ENCODE results near the gene MXI1. TPM values are rescaled to one million over a fixed set of nuclear protein-coding genes. Genes with fewer than 3 reads are reported as not detected.

The MXI1 gene
- total RNA-seq, 1 experiment from 2014 or later: 8.4 TPM

DNA sequence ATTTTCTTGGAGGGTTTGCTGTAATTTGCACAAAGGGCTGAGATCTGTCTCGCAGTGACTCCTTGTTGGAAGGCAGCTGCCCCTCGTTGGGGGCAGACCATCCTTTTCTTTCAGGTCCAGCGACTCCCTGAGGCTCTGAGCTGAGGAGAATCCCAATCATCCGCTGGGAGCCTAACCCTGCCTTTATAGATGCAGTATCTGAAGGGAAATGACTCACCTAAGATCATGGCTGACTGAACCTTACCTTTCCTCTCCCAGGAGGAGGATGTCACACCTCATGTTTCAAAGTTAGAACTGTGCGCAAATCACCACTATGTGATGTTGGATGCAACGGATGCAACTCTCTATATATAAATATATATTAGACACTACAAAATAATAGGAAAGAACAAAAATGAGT, 36.4 kb upstream of the MXI1 start:
- intact Hi-C loops (cut with micrococcal nuclease; ENCODE audit: unreplicated experiment): no loop called here
- DNase-seq: no peak
- peaks cover 26% of the 10 kb centered on the region for H3K27me3 Mint-ChIP-seq (ENCODE audit: unreplicated experiment)
- no peak overlapping the region for H3K4me3 Mint-ChIP-seq (ENCODE audit: low read depth, unreplicated experiment)
- no TSS peak for BruUV-seq (replicated peaks)
- H3K36me3 Mint-ChIP-seq (ENCODE audit: insufficient read depth, unreplicated experiment): no peaks in the 10 kb centered on the region
- CTCF ChIA-PET: interaction anchor here (0.7 kb wide), 1 partner anchor 257 kb away, joined by 4 read pairs; no protein-coding TSS in a partner anchor
- no peaks in the 10 kb centered on the region for H3K9me3 Mint-ChIP-seq (ENCODE audit: low read depth, unreplicated experiment)
- H3K4me1 Mint-ChIP-seq (ENCODE audit: low read depth, unreplicated experiment): no peaks in the 10 kb centered on the region
- TF ChIP-seq, protein P1, sequence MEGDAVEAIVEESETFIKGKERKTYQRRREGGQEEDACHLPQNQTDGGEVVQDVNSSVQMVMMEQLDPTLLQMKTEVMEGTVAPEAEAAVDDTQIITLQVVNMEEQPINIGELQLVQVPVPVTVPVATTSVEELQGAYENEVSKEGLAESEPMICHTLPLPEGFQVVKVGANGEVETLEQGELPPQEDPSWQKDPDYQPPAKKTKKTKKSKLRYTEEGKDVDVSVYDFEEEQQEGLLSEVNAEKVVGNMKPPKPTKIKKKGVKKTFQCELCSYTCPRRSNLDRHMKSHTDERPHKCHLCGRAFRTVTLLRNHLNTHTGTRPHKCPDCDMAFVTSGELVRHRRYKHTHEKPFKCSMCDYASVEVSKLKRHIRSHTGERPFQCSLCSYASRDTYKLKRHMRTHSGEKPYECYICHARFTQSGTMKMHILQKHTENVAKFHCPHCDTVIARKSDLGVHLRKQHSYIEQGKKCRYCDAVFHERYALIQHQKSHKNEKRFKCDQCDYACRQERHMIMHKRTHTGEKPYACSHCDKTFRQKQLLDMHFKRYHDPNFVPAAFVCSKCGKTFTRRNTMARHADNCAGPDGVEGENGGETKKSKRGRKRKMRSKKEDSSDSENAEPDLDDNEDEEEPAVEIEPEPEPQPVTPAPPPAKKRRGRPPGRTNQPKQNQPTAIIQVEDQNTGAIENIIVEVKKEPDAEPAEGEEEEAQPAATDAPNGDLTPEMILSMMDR (IDR thresholded peaks at IDR 0.05; ENCODE audit: unreplicated experiment): no peak
- no peak overlapping the region for H3K27ac Mint-ChIP-seq (ENCODE audit: unreplicated experiment)

GRCh38 chr10:110172155-110172554, 35.2 kb upstream of the MXI1 start:
- TF ChIP-seq, protein P1 (IDR thresholded peaks at IDR 0.05; ENCODE audit: unreplicated experiment): no peak
- H3K9me3 Mint-ChIP-seq (ENCODE audit: low read depth, unreplicated experiment): no peaks in the 10 kb centered on the region
- H3K27me3 Mint-ChIP-seq (ENCODE audit: unreplicated experiment): peaks cover 26% of the 10 kb centered on the region
- intact Hi-C loops (cut with micrococcal nuclease; ENCODE audit: unreplicated experiment): no loop called here
- H3K36me3 Mint-ChIP-seq (ENCODE audit: insufficient read depth, unreplicated experiment): no peaks in the 10 kb centered on the region
- H3K4me1 Mint-ChIP-seq (ENCODE audit: low read depth, unreplicated experiment): no peaks in the 10 kb centered on the region
- H3K4me3 Mint-ChIP-seq (ENCODE audit: low read depth, unreplicated experiment): no peak overlapping the region
- DNase-seq: no peak
- H3K27ac Mint-ChIP-seq (ENCODE audit: unreplicated experiment): no peak overlapping the region
- CTCF ChIA-PET: interaction anchor here (0.6 kb wide), 2 partner anchors 280 to 332 kb away, joined by 3 to 8 read pairs; no protein-coding TSS in a partner anchor
- BruUV-seq (replicated peaks): no TSS peak

GRCh38 chr10:110174201-110174600, 33.2 kb upstream of the MXI1 start:
- Mint-ChIP-seq H3K4me3 (ENCODE audit: low read depth, unreplicated experiment) (no peak overlapping the region), H3K36me3 (ENCODE audit: insufficient read depth, unreplicated experiment) (no peaks in the 10 kb centered on the region), H3K9me3 (ENCODE audit: low read depth, unreplicated experiment) (no peaks in the 10 kb centered on the region), H3K27me3 (ENCODE audit: unreplicated experiment) (peaks cover 13% of the 10 kb centered on the region), H3K4me1 (ENCODE audit: low read depth, unreplicated experiment) (no peaks in the 10 kb centered on the region), H3K27ac (ENCODE audit: unreplicated experiment) (no peak overlapping the region)
- no TSS peak for BruUV-seq (replicated peaks)
- CTCF ChIA-PET: no interaction called here
- TF ChIP-seq, protein P1 (IDR thresholded peaks at IDR 0.05; ENCODE audit: unreplicated experiment): no peak
- intact Hi-C loops (cut with micrococcal nuclease; ENCODE audit: unreplicated experiment): no loop called here
- no peak for DNase-seq

DNA sequence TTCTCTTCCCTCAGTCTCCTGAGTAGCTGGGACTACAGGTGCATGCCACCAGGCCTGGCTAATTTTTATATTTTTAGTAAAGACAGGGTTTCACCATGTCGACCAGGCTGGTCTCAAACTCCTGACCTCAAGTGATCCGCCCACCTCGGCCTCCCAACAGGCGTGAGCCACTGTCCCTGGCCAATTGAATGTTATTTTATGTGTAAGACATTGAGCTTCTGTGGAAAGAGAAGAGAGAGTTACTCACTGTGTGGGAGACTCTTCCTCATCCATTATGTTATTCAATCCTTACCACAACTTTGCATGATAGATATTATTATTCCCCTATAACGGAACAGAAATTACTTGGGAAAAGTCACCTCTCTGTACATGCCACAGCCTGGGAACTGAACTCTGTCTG, 32.6 kb upstream of the MXI1 start:
- CTCF ChIA-PET: interaction anchor here (0.5 kb wide), 1 partner anchor 52 kb away, joined by 8 read pairs; no protein-coding TSS in a partner anchor
- H3K27ac Mint-ChIP-seq (ENCODE audit: unreplicated experiment): no peak overlapping the region
- no peaks in the 10 kb centered on the region for H3K4me1 Mint-ChIP-seq (ENCODE audit: low read depth, unreplicated experiment)
- intact Hi-C loops (cut with micrococcal nuclease; ENCODE audit: unreplicated experiment): no loop called here
- DNase-seq: no peak
- no peak overlapping the region for H3K4me3 Mint-ChIP-seq (ENCODE audit: low read depth, unreplicated experiment)
- BruUV-seq (replicated peaks): no TSS peak
- H3K27me3 Mint-ChIP-seq (ENCODE audit: unreplicated experiment): peaks cover 7% of the 10 kb centered on the region
- H3K9me3 Mint-ChIP-seq (ENCODE audit: low read depth, unreplicated experiment): no peaks in the 10 kb centered on the region
- TF ChIP-seq, protein P1 (IDR thresholded peaks at IDR 0.05; ENCODE audit: unreplicated experiment): no peak
- no peaks in the 10 kb centered on the region for H3K36me3 Mint-ChIP-seq (ENCODE audit: insufficient read depth, unreplicated experiment)

Measured in Calu3 (cell line).